ENCODE measurements around the gene NID1.
A peak's percentile ranks its signal among the peaks of the same experiment; 100 is the strongest.

NID1 gene

GRCh38 chr1:236070753-236071152 is 5.9 kb upstream of the NID1 start:
- Histone ChIP-seq H2AFZ (ENCODE audit: low read depth) (no peak overlapping the region), H3K4me2 (no peak overlapping the region), H3K9ac (no peak overlapping the region), H3K4me1 (ENCODE audit: low read depth, poor library complexity, severe bottlenecking) (no peaks in the 10 kb centered on the region), H3K27me3 (ENCODE audit: insufficient read depth, low read depth) (no peaks in the 10 kb centered on the region), H3K4me3 (IDR thresholded peaks at IDR 0.05; ENCODE audit: insufficient read depth, low read depth, low read length) (no peak overlapping the region), H3K79me2 (ENCODE audit: insufficient read depth, low read depth) (no peaks in the 10 kb centered on the region), H3K27ac (no peak overlapping the region), H4K20me1 (ENCODE audit: insufficient read depth) (no peaks in the 10 kb centered on the region), H3K36me3 (ENCODE audit: insufficient read depth) (no peaks in the 10 kb centered on the region)
- no peak for TF ChIP-seq CTCF (conservative IDR thresholded peaks at IDR 0.05; ENCODE audit: low read depth, low read length)

DNA sequence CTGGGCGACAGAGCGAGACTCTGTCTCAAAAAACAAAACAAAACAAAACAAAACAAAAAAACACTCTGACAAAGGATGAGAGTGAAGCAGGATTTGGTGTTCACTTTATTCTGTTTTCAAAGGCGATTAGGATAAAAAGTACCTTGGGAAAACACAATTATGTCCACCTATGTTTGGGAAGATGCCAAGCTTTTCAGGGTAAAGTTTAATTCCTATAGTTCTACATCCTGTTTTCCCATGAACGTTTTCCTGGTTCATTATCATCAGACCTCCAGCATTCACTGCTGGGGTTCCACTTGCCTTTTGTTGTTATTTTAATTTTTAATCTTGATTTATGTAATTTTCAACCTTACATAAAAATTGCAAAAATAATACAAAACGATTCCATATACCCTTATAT is 4.9 kb upstream of the NID1 start:
- Histone ChIP-seq H3K9ac (no peak overlapping the region), H4K20me1 (ENCODE audit: insufficient read depth) (no peaks in the 10 kb centered on the region), H3K27ac (no peak overlapping the region), H2AFZ (ENCODE audit: low read depth) (no peak overlapping the region), H3K36me3 (ENCODE audit: insufficient read depth) (no peaks in the 10 kb centered on the region), H3K4me1 (ENCODE audit: low read depth, poor library complexity, severe bottlenecking) (no peaks in the 10 kb centered on the region), H3K79me2 (ENCODE audit: insufficient read depth, low read depth) (no peaks in the 10 kb centered on the region), H3K4me3 (IDR thresholded peaks at IDR 0.05; ENCODE audit: insufficient read depth, low read depth, low read length) (no peak overlapping the region), H3K27me3 (ENCODE audit: insufficient read depth, low read depth) (no peaks in the 10 kb centered on the region), H3K4me2 (no peak overlapping the region)
- TF ChIP-seq CTCF (conservative IDR thresholded peaks at IDR 0.05; ENCODE audit: low read depth, low read length), result no peak

DNA sequence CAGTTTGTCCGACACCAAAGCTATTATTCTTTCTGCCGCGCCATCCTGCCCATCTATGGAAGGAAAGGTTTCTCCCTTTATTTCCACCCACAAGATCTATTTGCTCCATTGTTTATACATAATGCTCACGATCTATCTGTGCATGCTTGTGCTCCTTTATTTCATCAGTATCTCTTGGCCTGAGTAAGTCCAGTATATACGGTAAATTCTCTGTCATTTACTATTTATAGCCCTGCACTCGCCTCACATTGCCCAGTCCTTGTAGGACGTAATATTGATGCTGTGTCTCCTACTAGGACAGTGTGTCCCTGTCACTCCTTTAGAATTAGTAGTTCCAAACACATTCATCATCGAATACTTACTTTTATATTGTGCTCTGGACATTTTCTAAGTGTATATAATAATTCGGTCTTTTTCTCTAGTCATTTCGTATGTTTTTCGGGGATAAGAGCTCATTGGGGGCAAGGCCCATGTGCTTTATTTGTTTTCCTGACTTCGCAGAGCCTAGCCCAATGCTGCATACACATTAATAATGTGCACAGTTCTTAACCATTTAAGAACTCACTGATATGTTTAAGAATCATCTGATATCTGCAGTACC is 3.1 kb upstream of the NID1 start:
- no peaks in the 10 kb centered on the region for H3K36me3 ChIP-seq (ENCODE audit: insufficient read depth)
- no peak overlapping the region for H3K4me3 ChIP-seq (IDR thresholded peaks at IDR 0.05; ENCODE audit: insufficient read depth, low read depth, low read length)
- H3K27me3 ChIP-seq (ENCODE audit: insufficient read depth, low read depth), result no peaks in the 10 kb centered on the region

GRCh38 chr1:236066828-236067386 is 2.0 kb upstream of the NID1 start:
- Histone ChIP-seq H3K4me3 (IDR thresholded peaks at IDR 0.05; ENCODE audit: insufficient read depth, low read depth, low read length) (no peak overlapping the region), H3K9ac (no peak overlapping the region), H3K27ac (no peak overlapping the region), H2AFZ (ENCODE audit: low read depth) (peak overlapping the region; percentile 10; the same call in 1 of the 2 replicates), H3K4me2 (no peak overlapping the region), H3K27me3 (ENCODE audit: insufficient read depth, low read depth) (no peaks in the 10 kb centered on the region), H3K79me2 (ENCODE audit: insufficient read depth, low read depth) (no peaks in the 10 kb centered on the region), H4K20me1 (ENCODE audit: insufficient read depth) (no peaks in the 10 kb centered on the region), H3K36me3 (ENCODE audit: insufficient read depth) (no peaks in the 10 kb centered on the region), H3K4me1 (ENCODE audit: low read depth, poor library complexity, severe bottlenecking) (no peaks in the 10 kb centered on the region)
- no peak for TF ChIP-seq CTCF (conservative IDR thresholded peaks at IDR 0.05; ENCODE audit: low read depth, low read length)

More for the DNA sequence above, 3.1 kb upstream of the NID1 start:
- Histone ChIP-seq H3K4me1 (ENCODE audit: low read depth, poor library complexity, severe bottlenecking) (no peaks in the 10 kb centered on the region), H4K20me1 (ENCODE audit: insufficient read depth) (no peaks in the 10 kb centered on the region), H3K79me2 (ENCODE audit: insufficient read depth, low read depth) (no peaks in the 10 kb centered on the region), H3K27ac (no peak overlapping the region), H3K9ac (no peak overlapping the region), H3K4me2 (no peak overlapping the region), H2AFZ (ENCODE audit: low read depth) (no peak overlapping the region)
- no peak for TF ChIP-seq CTCF (conservative IDR thresholded peaks at IDR 0.05; ENCODE audit: low read depth, low read length)
